GM21528 (cell line): ENCODE results near the gene CTSL.

ENCODE experiments used
- ATAC-seq: cut with Tn5 transposase; IDR thresholded peaks from one replicate; pipeline ENCODE4 v1.9.1; 2021; ENCODE audit warnings: mild to moderate bottlenecking, moderate library complexity; ENCODE audit not compliant: unreplicated experiment, low FRiP score

The CTSL gene

DNA sequence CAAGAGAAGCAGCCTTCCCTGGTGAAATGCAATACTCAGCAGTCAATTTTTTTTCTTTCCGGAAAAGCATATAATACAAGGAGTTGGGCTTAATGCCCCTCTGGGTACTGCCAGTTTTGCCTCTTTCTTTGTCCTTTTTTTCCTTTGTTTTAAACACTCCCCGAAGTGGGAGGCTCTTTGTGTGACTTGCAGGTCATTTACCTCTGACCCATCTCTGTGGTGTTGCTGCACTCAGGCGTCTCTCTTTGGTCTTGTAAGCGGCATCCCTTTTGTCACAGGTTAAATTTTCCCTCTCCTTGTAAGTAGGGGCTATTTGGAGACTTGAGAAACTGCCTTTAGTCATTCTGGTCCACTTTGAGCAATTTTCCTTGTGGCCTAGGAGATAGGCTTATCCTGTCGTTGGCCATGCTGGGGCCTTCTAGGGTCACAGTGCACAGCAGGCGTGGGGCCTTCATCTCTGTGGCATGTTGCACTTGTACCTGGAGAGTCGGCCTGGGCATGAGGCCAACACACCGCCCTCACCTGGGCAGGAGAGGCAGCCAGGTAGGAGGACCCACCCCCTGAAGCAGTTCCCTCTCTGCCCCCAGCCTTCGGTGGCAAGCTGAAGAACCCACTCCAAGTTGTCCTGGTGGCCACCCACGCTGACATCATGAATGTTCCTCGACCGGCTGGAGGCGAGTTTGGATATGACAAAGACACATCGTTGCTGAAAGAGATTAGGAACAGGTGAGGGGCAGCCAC lies 27.7 kb upstream of the CTSL start:
- ATAC-seq, result no peak

DNA sequence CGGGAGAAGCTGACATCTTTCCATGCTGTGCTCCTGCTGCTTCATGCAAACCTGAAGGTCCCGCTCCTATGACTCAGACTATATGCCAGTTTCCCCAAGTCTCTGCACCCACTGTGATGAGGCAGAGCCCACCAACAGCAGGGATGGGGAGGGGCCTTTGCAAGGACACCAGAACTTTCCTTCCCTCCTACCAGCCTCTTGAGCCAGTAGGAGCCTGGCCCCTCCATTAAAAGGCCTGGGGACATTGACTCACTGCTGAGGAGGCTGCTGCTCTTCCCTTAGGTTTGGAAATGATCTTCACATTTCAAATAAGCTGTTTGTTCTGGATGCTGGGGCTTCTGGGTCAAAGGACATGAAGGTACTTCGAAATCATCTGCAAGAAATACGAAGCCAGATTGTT lies 26.1 kb upstream of the CTSL start:
- no peak for ATAC-seq

DNA sequence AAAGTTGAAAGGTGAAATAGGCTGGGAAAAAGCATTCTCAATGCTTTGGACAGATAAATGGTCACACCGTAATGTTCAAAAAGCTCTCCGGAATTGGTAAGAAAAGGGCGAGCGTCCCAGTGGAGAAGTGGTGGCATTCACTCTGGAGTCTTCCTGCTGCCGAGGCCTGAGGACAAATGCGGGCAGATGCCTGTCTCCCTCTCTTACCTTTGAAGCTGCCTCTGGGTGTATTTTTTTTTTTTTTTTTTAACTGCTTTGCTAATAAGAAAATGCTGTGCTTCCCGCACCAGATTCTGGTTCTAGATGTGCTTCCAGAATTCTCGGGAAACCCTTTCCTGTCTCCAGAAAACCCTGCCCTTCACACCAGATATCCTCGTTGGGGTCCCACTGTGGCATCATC lies 24.4 kb upstream of the CTSL start:
- ATAC-seq, result no peak

DNA sequence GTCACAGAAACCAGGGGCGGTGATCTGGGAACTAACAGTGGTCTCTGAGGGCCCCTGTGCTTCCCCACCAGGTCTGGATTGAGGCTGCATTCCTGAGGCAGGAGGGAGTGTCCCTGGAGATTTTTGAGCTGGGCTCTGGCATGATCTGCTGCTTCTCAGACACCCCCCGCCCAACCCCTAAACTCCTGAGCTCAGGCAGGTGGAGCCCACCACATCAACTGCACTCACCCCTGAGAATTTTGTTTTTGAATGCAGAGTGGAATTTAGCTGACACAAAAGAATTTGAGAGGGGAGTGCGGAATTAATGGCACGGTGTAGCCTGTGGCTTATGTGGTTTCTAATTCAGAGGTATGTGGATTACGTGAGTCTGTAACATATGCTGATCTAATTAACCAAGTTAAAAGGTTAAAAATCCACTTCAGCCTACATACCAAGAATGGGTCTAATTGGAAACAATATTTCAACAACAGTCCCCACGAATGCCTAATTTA lies 23.9 kb upstream of the CTSL start:
- no peak for ATAC-seq

DNA sequence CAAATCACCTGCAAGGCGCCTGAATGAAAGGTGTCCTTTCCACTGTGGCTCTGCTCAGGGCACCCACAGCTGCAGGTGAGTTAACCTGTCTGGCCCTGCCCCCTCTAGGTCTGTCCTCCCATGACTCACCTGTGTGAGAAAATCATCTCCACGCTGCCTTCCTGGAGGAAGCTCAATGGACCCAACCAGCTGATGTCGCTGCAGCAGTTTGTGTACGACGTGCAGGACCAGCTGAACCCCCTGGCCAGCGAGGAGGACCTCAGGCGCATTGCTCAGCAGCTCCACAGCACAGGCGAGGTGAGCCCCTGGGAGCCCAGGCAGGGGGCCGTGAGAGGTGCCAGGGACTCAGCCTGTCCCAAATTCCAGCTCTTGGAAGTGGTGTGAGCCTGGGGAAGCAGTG lies 23.0 kb upstream of the CTSL start:
- ATAC-seq, result no peak

DNA sequence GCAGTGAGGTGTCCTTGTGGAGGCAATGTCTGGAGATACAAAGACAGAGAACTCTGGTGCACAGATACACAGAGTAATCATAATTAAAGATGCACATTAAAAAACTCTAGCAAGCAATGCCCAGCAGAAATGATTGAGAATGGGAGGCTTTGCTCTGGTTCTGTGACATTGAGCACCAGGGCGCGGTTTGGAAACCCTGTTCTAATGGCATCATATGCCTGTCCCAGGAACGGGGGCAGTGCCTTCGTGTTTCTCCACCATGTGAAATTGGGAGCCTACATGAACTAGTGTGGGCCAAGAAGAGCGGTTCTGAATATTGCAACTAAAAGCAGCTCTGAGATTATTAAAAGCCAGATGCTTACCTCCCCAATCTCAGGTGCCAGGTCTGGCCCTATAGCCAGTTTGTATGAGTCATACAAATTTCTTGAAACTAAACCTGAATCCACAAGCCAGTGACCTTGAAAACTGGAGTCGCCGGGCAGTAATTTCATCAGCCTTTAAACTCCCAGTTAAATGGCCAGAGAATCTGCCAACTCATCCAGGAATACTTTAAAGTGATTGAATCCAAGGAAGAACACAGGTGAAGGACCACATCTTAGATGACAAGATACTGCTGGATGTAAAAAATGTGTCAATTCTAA lies 22.2 kb upstream of the CTSL start:
- ATAC-seq, result no peak

DNA sequence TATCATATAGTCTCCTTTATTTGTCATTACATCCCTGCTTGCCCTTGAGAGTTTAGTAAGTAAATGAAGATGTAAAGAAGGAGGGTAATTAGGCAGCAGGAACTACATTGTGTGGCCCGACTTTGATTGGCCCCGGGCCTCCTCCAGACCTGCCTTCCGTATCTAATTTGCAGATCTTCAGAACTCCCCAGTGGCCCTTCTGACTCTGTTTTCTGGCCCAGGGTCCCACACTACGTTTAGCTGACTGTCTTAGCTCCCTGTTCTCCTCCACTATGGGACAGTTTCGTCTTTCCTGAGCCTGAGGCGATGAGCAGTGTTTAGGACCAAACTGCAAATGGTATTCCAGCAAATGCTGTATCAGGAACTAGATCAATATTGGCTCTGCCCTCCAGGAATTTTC lies 21.6 kb upstream of the CTSL start:
- ATAC-seq, result no peak

DNA sequence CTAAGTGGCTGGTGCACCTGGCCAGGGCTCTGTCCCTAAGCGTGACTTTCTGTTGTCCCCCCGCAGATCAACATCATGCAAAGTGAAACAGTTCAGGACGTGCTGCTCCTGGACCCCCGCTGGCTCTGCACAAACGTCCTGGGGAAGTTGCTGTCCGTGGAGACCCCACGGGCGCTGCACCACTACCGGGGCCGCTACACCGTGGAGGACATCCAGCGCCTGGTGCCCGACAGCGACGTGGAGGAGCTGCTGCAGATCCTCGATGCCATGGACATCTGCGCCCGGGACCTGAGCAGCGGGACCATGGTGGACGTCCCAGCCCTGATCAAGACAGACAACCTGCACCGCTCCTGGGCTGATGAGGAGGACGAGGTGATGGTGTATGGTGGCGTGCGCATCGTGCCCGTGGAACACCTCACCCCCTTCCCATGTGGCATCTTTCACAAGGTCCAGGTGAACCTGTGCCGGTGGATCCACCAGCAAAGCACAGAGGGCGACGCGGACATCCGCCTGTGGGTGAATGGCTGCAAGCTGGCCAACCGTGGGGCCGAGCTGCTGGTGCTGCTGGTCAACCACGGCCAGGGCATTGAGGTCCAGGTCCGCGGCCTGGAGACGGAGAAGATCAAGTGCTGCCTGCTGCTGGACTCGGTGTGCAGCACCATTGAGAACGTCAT lies 19.7 kb upstream of the CTSL start:
- no peak for ATAC-seq

DNA sequence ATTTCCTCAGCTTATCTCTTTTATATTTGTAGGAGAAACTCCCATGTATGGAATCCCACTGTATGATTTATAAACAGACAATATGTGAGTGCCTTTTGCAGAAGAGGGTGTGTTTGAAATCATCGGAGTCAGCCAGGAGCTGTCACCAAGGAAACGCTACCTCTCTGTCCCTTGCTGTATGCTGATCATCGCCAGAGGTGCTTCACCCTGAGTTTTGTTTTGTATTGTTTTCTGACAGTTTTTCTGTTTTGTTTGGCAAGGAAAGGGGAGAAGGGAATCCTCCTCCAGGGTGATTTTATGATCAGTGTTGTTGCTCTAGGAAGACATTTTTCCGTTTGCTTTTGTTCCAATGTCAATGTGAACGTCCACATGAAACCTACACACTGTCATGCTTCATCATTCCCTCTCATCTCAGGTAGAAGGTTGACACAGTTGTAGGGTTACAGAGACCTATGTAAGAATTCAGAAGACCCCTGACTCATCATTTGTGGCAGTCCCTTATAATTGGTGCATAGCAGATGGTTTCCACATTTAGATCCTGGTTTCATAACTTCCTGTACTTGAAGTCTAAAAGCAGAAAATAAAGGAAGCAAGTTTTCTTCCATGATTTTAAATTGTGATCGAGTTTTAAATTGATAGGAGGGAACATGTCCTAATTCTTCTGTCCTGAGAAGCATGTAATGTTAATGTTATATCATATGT lies 18.0 kb upstream of the CTSL start:
- ATAC-seq, result no peak

DNA sequence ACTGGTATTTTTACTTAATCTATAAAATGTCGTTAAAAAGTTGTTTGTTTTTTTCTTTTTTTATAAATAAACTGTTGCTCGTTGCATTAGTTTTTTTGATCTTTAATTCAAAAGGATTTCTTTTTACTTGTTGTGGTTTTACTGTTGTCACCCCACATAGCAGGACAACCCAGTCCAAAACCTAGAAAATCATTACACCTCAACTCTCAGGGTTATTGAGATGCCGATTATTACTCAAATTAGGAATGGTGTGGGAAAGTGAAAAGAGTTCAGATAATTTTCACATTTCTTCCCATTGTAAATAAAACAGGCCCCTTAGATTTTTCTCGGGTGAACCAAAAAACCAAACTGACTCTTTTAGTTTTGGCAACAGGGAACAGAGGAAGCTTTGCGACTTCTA lies 17.4 kb upstream of the CTSL start:
- no peak for ATAC-seq

DNA sequence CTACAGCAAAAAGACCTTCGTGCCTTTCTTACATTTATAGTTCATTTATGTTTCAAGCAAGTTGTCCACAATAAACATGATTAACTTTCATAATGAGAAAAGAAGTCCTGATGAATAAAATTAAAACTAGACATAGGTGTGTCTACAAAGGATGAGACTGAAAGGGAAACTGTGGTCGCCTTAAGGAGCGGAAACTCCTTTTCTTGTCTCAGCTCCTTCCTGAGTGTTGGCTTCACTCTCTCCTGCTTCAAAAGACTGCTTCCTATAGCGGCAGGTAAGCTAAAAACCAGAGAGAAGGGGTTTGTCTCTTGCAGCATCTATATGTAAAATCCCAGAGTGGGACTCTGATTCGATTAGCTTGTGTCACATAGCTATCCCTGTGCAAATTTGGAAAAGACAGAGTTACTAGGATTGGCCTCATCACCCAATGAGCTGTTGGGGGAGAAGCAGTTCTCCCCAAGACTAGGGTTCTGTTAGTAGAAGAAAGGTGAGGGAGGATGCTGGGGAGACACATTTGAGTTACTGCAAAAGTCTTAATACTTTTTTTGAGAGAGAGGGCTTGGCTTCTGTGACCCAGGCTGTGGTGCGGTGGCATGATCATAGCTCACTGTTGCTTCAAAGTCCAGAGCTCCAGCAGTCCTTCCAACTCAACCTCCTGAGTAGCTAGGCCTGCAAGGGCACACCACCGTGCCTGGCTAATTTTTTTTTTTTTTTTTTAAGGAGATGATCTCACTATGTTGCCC lies 16.8 kb upstream of the CTSL start:
- ATAC-seq, result no peak

DNA sequence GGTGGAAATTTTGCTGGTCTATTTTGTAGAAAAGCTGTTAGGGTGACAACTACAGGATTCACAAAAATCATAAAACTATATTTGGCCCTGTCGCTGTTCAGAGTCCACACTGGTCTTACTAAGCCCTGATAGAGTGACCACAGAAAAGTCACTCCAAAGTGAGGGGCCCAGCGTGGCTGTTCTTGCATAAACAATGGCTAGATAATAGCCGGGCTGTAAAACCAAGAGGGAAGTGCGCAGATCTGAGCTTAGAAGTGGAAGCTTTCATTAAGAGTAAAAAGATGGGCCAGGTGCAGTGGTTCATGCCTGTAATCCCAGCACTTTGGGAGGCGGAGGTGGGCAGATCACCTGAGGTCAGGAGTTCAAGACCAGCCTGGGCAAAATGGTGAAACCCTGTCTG lies 15.5 kb upstream of the CTSL start:
- no peak for ATAC-seq

DNA sequence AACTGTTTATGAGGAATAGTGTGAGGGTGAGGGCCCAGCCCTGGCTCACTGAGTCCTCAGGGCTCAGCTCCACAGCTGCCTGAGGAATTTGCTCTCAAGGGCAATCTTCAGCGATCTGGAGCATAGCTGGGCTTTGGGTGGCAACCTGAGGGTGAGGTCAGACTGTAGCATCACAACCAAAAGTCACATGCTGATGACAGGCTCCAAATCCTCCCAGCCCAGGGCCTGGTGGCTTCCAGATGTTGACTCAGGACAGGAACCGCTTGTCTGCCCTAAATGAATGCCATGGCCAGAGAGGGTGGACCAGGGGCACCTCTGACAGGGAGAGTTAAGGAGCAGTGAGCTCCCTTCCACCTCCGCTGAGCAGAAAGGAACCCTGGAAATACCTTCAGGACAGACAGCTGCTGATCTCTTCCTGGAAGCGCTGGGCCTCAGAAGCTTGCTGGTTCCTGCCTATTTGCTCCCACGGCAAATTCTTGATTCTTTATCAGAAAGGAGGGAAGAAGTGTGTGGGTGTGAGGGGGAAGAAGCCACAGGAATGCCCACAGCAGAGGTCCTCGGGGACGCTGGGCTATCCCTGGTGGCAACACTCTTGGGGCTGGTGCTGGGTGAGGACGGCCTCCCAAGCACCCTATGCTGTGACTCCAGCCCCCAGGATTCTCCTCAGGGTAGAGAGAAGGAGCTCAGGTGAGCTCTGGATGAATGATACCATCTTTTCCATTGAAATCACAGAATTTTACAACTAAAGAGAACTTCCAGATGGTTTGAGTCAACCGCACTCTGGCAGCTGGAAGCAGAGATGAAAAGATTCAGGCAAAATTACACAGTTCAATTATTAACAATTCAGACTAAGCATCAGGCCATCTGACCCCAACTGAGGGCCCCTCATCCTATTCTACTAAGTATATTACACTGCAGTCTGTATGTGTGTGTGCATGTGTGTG lies 13.8 kb upstream of the CTSL start:
- no peak for ATAC-seq

DNA sequence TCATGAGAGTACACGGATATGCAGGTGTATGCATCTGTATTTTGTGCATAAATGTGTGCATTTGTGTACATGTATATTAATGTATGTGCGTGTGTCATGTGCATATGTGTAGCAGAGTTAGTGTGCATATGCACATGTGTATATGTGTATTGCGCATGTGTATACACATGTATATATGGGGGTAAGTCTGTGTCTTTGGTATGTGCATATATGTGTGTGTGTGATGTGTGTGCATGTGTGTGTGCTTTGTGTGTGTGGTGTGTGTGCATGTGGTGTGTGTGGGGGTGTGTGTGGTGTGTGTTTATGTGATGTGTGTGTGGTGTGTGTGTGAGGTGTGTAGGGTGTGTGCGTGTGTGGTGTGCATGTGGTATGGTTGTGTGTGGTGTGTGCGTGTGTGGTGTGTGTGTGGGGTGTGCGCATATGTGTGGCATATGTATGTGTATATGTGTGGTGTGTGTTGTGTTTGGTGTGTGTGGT lies 13.1 kb upstream of the CTSL start:
- ATAC-seq, result no peak

DNA sequence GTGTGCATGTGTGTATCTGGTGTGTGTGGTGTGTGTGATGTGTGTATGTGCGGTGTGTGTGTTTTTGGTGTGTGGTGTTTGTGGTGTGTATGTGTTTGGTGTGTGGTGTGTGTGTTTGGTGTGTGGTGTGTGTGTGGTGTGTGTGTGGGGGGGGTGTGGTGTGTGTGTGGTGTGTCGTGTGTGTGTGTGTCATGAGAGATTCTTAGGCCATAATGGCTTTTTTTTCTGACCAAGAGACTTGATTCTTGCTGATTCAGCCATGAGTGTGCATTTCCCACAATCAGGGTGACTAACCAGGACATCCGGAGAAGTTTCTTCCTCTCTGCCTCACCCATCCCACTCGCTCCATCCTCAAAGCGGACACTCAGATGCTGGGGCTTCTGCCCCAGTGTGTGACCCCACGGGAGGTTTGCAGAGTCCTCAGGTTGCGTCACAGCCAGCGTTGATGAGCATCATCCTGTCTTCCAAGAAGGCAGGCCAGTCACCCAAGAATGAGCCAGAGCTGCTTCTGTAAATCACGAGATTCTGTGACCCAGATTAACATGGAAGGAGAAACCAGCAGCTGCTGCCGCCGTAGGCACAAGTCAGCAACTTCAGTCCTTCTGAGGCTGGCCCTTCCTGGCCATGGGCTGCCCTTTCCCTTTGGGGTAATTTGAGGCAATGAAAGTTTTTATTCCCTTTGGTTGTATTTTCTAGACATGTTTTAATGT lies 12.5 kb upstream of the CTSL start:
- no peak for ATAC-seq

DNA sequence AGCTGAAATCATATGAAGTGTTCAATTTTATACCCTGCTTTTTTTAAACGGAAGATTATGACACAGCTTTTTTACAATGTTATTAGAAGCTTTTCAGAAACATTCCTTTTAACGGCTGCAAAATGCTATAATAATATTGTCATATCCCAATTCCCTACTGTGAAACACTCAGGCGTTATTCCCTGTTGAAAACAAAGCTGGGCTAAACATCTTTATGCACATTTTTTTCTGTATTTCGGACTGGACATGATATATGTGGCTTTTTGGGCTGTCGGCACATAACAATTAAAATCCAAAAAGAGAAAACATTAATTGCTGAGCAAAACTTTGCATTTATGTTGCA lies 12.0 kb upstream of the CTSL start:
- ATAC-seq, result no peak

DNA sequence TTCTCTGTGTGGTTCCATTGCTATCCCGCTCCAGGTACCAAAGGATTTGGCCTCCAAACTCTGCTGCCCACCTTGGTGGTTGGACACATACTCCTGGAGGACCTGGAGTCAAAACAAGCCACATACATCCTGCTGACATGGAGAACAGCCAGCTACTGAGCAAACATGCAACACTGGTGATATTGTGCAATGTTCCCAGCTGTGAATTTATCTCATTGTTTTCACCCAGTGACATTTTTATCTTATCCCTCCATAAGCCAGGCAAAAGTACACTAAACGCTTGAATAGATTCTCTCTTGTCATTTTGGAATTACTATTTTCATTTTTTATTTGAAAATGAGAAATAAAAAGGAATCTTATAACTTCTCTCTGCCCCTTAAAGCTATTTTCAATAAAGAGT lies 11.1 kb upstream of the CTSL start:
- no peak for ATAC-seq

DNA sequence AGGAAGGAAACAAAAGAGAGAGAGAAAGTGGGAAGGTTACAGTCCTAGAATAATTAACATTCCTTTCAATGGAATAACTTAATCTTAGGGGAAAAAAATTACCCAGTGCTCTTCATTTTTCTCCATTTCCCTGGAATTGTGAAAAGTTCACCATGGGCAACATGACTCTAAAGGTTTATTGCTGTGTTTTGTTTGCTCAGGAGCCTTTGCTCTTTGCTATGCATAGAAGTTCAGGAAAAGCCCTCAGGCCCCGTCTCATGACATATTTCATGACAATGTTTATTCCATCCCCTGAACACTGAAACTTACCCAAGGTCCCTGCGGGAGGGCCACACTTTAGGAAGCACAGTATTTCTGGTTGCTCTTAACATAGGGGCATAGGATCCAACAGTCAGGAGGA lies 9.8 kb upstream of the CTSL start:
- no peak for ATAC-seq

DNA sequence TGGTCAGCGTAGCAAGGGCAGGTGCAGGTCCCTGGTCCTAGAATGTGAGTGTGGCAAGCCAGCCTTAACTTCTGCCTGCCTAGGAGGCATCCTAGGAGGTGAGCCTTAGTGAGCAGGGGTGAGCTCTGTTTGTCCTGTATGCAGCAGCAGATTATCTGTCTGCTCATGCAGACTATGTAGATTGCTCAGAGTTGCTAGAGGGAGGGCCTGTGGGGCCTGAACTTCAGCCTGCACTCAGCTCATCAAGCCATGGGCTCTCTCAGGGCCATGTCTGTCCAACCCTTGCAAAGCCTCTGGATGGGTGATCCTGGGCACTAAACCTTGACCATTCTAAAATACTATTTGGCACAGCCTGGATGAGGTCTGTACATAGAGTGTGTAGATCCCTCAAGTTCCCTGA lies 8.5 kb upstream of the CTSL start:
- no peak for ATAC-seq
